HepG2 (cell line): ENCODE data around the gene LRRC19. TPM values are rescaled to one million over a fixed set of nuclear protein-coding genes. Genes with fewer than 3 reads are reported as not detected.
A peak's percentile ranks its signal among the peaks of the same experiment; 100 is the strongest.

Source experiments
- DR1 ChIP-seq: sonication (generic); formaldehyde crosslinking; IDR thresholded peaks from 2 replicates; pipeline ENCODE4 v1.8.0; 2021; ENCODE audit warnings: mild to moderate bottlenecking, missing genetic modification reagents, inconsistent platforms
- ELF4 ChIP-seq: sonication (generic); formaldehyde crosslinking; IDR thresholded peaks from 2 replicates; pipeline ENCODE4 v1.5.0; 2020; ENCODE audit warnings: missing genetic modification reagents, mild to moderate bottlenecking, moderate library complexity, borderline replicate concordance
- FOXK1 ChIP-seq: sonication (generic); formaldehyde crosslinking; IDR thresholded peaks from 2 replicates; pipeline ENCODE4 v1.4.0; 2020; ENCODE audit warnings: low read depth, missing genetic modification reagents, borderline replicate concordance
- FOXO1 ChIP-seq: sonication (generic); formaldehyde crosslinking; IDR thresholded peaks from 2 replicates; pipeline ENCODE4 v1.4.0; 2020; ENCODE audit warnings: missing genetic modification reagents
- GATAD2A ChIP-seq: IDR thresholded peaks from 2 replicates; pipeline ENCODE4 v1.6.1; 2016
- KLF16 ChIP-seq, 2 experiments: sonication (generic) in 1 of 2; formaldehyde crosslinking in 1 of 2; IDR thresholded peaks; 2 replicates each; pipeline versions ENCODE4 v1.6.1 to v1.8.0; 2016 to 2023; ENCODE audit warnings: missing genetic modification reagents in 2 of 2, missing compliant biosample characterization in 1 of 2
- MTA1 ChIP-seq: sonication (generic); formaldehyde crosslinking; IDR thresholded peaks from 2 replicates; pipeline ENCODE4 v1.4.0; 2020; ENCODE audit warnings: missing genetic modification reagents, mild to moderate bottlenecking, borderline replicate concordance
- PHF20 ChIP-seq: sonication (generic); formaldehyde crosslinking; IDR thresholded peaks from 2 replicates; pipeline ENCODE4 v1.5.0; 2020; ENCODE audit warnings: mild to moderate bottlenecking, missing genetic modification reagents
- PTBP1 ChIP-seq: fragments of 200-400 bp; formaldehyde crosslinking; IDR thresholded peaks from 2 replicates; pipeline ENCODE4 v1.6.1; 2018; ENCODE audit warnings: low read length, low read depth; ENCODE audit not compliant: poor library complexity, severe bottlenecking
- SIN3A ChIP-seq: IDR thresholded peaks from 2 replicates; pipeline ENCODE4 v1.6.1; 2011; ENCODE audit warnings: low read depth, mild to moderate bottlenecking, control low read depth, low read length, borderline replicate concordance
- SP140L ChIP-seq: sonication (generic); formaldehyde crosslinking; IDR thresholded peaks from 2 replicates; pipeline ENCODE4 v1.4.0; 2020; ENCODE audit warnings: missing genetic modification reagents, borderline replicate concordance
- SRY ChIP-seq: sonication (generic); formaldehyde crosslinking; IDR thresholded peaks from 2 replicates; pipeline ENCODE4 v1.8.0; 2022; ENCODE audit warnings: mild to moderate bottlenecking, missing genetic modification reagents
- TBX2 ChIP-seq: sonication (generic); formaldehyde crosslinking; IDR thresholded peaks from 2 replicates; pipeline ENCODE4 v1.5.0; 2020; ENCODE audit warnings: missing genetic modification reagents, mild to moderate bottlenecking, borderline replicate concordance
- U2AF1 ChIP-seq: fragments of 200-400 bp; formaldehyde crosslinking; optimal IDR thresholded peaks from 2 replicates; pipeline ENCODE3; 2017; ENCODE audit warnings: mild to moderate bottlenecking, low read depth, low read length
- ZBTB7B ChIP-seq: sonication (generic); formaldehyde crosslinking; IDR thresholded peaks from 2 replicates; pipeline ENCODE4 v1.4.0; 2020; ENCODE audit warnings: missing genetic modification reagents
- ZNF136 ChIP-seq: sonication (generic); formaldehyde crosslinking; IDR thresholded peaks from 2 replicates; pipeline ENCODE4 v1.8.1; 2022; ENCODE audit warnings: low read depth, mild to moderate bottlenecking, moderate library complexity, missing genetic modification reagents
- ZNF205 ChIP-seq: IDR thresholded peaks from 2 replicates; pipeline ENCODE4 v1.6.1; 2018; ENCODE audit warnings: missing biosample characterization, missing genetic modification reagents
- ZNF282 ChIP-seq: fragments of 450-650 bp; IDR thresholded peaks from 2 replicates; pipeline ENCODE4 v1.6.1; 2018; ENCODE audit not compliant: partially characterized antibody
- ZNF451 ChIP-seq: sonication (generic); formaldehyde crosslinking; IDR thresholded peaks from 2 replicates; pipeline ENCODE4 v1.5.0; 2020; ENCODE audit warnings: mild to moderate bottlenecking, missing genetic modification reagents
- ZNF619 ChIP-seq: sonication (generic); formaldehyde crosslinking; IDR thresholded peaks from 2 replicates; pipeline ENCODE4 v1.4.0; 2020; ENCODE audit warnings: mild to moderate bottlenecking, missing genetic modification reagents
- ZNF883 ChIP-seq: sonication (generic); formaldehyde crosslinking; IDR thresholded peaks from 2 replicates; pipeline ENCODE4 v1.5.1; 2020; ENCODE audit warnings: mild to moderate bottlenecking, missing genetic modification reagents; ENCODE audit errors: not compliant biosample characterization
- polyA plus RNA-seq, 8 experiments: library from polyadenylated mRNA; depleted of rRNA in 3 of 8; stranded (reverse) in 7 of 8; unstranded in 1 of 8; fragments of >200 nt; fragmentation: Illumina TruSeq in 4 of 8; extraction: Trizol in 4 of 8; gene quantifications; 2 replicates each; pipeline versions ENCODE4 v1.2.1 to v1.2.3, GENCODE V29; 2011 to 2016; ENCODE audit warnings: low read depth in 4 of 8, missing spikeins in 1 of 8, mixed read lengths in 1 of 8; ENCODE audit not compliant: insufficient read depth in 1 of 8
- total RNA-seq, 5 experiments: library from RNA; depleted of rRNA; stranded (reverse); fragments of >200 nt; fragmentation: Illumina TruSeq; extraction: Trizol; gene quantifications; 2 replicates each; pipeline ENCODE4 v1.2.3, GENCODE V29; 2016; ENCODE audit warnings: low read depth in 1 of 5
- TF ChIP-seq, protein P1 (sequence below): sonication (generic); formaldehyde crosslinking; IDR thresholded peaks from 2 replicates; pipeline ENCODE4 v1.4.0; 2020; ENCODE audit warnings: missing genetic modification reagents, borderline replicate concordance
- TF ChIP-seq, protein P2 (sequence below): sonication (generic); formaldehyde crosslinking; IDR thresholded peaks from 2 replicates; pipeline ENCODE4 v1.5.0; 2020; ENCODE audit warnings: mild to moderate bottlenecking, missing genetic modification reagents, borderline replicate concordance

Gene LRRC19
- total and polyA plus RNA-seq, 2 of the 13 experiments (the other 11 are each of a cell fraction or from before 2014, with no cell fraction given): not detected

DNA sequence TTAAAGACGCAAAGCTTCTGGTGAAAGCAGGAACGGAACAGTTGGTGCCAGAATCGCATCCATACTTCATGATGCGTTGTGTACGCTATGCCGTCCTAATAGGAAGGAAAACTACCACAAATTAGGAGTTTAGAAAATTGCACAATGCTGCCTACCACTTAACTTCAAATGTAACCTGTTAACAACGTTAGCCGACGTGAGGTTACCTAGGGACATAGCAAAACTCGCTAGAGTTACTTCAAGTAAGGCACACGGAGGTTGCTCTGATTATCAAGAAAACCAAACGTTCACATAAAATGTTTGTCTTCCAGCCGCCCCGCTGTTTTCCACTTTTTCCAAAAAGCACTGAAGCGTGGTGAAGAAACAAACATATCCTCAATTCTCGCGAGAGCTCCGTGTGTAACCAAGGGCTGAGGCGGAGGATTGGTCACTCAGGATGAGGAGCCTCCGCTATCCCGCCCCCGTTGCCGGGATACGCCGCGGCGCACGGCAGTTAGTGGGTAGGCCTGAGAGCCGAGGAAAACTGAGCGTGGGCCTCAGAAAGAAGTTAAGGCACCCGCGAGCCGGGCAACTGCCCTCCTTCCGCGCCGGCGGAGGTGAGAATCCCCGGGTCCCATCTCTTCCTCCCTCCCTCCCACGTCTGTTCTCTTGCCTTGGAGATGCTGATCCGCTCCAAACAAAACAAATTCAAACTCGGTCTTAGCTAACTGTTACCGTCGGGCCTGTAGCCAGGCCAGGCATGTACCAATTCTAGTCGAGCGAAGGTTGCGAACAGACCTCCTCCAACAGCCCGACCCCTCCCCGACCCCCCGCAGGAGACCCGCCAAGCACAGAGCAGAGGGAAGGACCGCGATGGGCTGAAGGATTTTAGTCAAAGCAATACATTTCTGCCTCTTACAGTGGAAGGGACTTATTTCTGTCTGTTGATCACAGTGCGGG, 49.3 kb downstream of the LRRC19 start, which contains the start of gene IFT74 (continued):
- no peak for TF ChIP-seq ZNF883 (CRISPR knock-in tag)
- TF ChIP-seq ZNF282: no peak
- TF ChIP-seq, protein P1, sequence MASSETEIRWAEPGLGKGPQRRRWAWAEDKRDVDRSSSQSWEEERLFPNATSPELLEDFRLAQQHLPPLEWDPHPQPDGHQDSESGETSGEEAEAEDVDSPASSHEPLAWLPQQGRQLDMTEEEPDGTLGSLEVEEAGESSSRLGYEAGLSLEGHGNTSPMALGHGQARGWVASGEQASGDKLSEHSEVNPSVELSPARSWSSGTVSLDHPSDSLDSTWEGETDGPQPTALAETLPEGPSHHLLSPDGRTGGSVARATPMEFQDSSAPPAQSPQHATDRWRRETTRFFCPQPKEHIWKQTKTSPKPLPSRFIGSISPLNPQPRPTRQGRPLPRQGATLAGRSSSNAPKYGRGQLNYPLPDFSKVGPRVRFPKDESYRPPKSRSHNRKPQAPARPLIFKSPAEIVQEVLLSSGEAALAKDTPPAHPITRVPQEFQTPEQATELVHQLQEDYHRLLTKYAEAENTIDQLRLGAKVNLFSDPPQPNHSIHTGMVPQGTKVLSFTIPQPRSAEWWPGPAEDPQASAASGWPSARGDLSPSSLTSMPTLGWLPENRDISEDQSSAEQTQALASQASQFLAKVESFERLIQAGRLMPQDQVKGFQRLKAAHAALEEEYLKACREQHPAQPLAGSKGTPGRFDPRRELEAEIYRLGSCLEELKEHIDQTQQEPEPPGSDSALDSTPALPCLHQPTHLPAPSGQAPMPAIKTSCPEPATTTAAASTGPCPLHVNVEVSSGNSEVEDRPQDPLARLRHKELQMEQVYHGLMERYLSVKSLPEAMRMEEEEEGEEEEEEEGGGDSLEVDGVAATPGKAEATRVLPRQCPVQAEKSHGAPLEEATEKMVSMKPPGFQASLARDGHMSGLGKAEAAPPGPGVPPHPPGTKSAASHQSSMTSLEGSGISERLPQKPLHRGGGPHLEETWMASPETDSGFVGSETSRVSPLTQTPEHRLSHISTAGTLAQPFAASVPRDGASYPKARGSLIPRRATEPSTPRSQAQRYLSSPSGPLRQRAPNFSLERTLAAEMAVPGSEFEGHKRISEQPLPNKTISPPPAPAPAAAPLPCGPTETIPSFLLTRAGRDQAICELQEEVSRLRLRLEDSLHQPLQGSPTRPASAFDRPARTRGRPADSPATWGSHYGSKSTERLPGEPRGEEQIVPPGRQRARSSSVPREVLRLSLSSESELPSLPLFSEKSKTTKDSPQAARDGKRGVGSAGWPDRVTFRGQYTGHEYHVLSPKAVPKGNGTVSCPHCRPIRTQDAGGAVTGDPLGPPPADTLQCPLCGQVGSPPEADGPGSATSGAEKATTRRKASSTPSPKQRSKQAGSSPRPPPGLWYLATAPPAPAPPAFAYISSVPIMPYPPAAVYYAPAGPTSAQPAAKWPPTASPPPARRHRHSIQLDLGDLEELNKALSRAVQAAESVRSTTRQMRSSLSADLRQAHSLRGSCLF (CRISPR knock-in tag): no peak
- TF ChIP-seq, protein P2, sequence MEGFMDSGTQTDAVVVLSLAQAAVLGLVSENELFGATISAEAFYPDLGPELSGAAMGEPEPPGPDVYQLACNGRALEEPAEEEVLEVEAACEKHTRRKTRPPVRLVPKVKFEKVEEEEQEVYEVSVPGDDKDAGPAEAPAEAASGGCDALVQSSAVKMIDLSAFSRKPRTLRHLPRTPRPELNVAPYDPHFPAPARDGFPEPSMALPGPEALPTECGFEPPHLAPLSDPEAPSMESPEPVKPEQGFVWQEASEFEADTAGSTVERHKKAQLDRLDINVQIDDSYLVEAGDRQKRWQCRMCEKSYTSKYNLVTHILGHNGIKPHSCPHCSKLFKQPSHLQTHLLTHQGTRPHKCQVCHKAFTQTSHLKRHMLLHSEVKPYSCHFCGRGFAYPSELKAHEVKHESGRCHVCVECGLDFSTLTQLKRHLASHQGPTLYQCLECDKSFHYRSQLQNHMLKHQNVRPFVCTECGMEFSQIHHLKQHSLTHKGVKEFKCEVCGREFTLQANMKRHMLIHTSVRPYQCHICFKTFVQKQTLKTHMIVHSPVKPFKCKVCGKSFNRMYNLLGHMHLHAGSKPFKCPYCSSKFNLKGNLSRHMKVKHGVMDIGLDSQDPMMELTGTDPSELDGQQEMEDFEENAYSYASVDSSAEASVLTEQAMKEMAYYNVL (CRISPR knock-in tag): no peak; the same call in 1 of the 2 replicates
- peak; percentile 51; the same call in 1 of the 2 replicates for TF ChIP-seq ZNF205 (CRISPR knock-in tag)
- no peak for TF ChIP-seq SP140L (CRISPR knock-in tag)
- TF ChIP-seq PTBP1: no peak
- peak; percentile 46; the same call in 1 of the 2 replicates for TF ChIP-seq TBX2 (CRISPR knock-in tag)
- peak; percentile 77 for TF ChIP-seq PHF20 (CRISPR knock-in tag)
- TF ChIP-seq KLF16 (CRISPR knock-in tag; IDR thresholded peaks at IDR 0.05): peak in 1 of 2 experiments; percentile 69; a peak in 2 of 4 replicates
- TF ChIP-seq ZNF136 (CRISPR knock-in tag): no peak
- peak; percentile 64; the same call in 1 of the 2 replicates for TF ChIP-seq DR1 (CRISPR knock-in tag)
- no peak for TF ChIP-seq ZBTB7B
- peak; percentile 86; the same call in 1 of the 2 replicates for TF ChIP-seq SIN3A
- TF ChIP-seq FOXO1 (CRISPR knock-in tag): no peak; the same call in 1 of the 2 replicates
- no peak for TF ChIP-seq ELF4 (CRISPR knock-in tag)
- TF ChIP-seq FOXK1 (CRISPR knock-in tag): peak; percentile 48; the same call in 1 of the 2 replicates
- TF ChIP-seq GATAD2A: peak; percentile 48; the same call in 1 of the 2 replicates
- no peak; the same call in 1 of the 2 replicates for TF ChIP-seq SRY (CRISPR knock-in tag)
- no peak for TF ChIP-seq ZNF451 (CRISPR knock-in tag)
- TF ChIP-seq U2AF1: no peak
- TF ChIP-seq MTA1 (CRISPR knock-in tag): no peak; the same call in 1 of the 2 replicates
- no peak for TF ChIP-seq ZNF619 (CRISPR knock-in tag)
